BLaER1 (cell line): ENCODE measurements around the gene SGPL1.
A peak's percentile ranks its signal among the peaks of the same experiment; 100 is the strongest.

Source experiments
- H3K27ac ChIP-seq: shearing (Covaris generic); formaldehyde crosslinking; 2 replicates; pipeline ENCODE4 v1.8.1; 2022
- H3K27me3 ChIP-seq: shearing (Covaris generic); formaldehyde crosslinking; 2 replicates; pipeline ENCODE4 v1.8.1; 2022
- H3K36me3 ChIP-seq: shearing (Covaris generic); formaldehyde crosslinking; 2 replicates; pipeline ENCODE4 v1.8.1; 2022
- H3K4me1 ChIP-seq: shearing (Covaris generic); formaldehyde crosslinking; 2 replicates; pipeline ENCODE4 v1.8.1; 2022
- H3K4me2 ChIP-seq: shearing (Covaris generic); formaldehyde crosslinking; 2 replicates; pipeline ENCODE4 v1.8.1; 2022
- H3K4me3 ChIP-seq: shearing (Covaris generic); formaldehyde crosslinking; 2 replicates; pipeline ENCODE4 v1.8.1; 2022
- H3K9ac ChIP-seq: shearing (Covaris generic); formaldehyde crosslinking; 2 replicates; pipeline ENCODE4 v1.8.1; 2022
- H3K9me3 ChIP-seq: shearing (Covaris generic); formaldehyde crosslinking; 2 replicates; pipeline ENCODE4 v1.8.1; 2022
- H4K20me1 ChIP-seq: shearing (Covaris generic); formaldehyde crosslinking; 2 replicates; pipeline ENCODE4 v1.8.1; 2022
- Cebpa-rat ChIP-seq: shearing (Covaris generic); IDR thresholded peaks from 2 replicates; pipeline ENCODE4 v1.8.1; 2022

The SGPL1 gene

GRCh38 chr10:70828923-70829322 is 13.2 kb downstream of the SGPL1 start:
- Histone ChIP-seq H4K20me1 (peaks cover 56% of the 10 kb centered on the region), H3K36me3 (peaks cover 31% of the 10 kb centered on the region), H3K9ac (no peak overlapping the region), H3K4me2 (no peak overlapping the region), H3K4me3 (no peak overlapping the region), H3K4me1 (peaks cover 36% of the 10 kb centered on the region), H3K27me3 (no peaks in the 10 kb centered on the region), H3K27ac (no peak overlapping the region), H3K9me3 (no peaks in the 10 kb centered on the region)
- TF ChIP-seq Cebpa-rat: no peak

DNA sequence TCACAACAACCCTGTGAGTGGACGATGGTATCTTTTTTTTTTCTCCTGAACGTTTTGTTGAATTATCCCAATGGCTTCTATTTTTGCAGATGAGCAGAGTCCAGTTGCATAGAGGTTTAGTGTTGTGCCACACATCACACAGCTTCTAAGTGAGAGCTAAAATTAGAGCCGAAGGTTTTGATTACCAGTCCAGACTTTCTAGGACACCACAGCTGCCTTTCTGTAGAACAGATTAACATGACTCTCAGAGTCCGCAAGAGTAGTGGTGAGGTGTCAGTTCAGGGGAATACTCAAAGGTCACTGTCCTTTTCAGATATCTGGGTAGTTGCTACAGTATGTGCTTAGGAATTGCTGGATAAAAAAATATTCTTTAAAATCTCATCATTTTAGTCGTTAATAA is 13.8 kb downstream of the SGPL1 start:
- peaks cover 61% of the 10 kb centered on the region for H4K20me1 ChIP-seq

GRCh38 chr10:70830164-70830563 is 14.4 kb downstream of the SGPL1 start:
- no peak overlapping the region for H3K4me2 ChIP-seq
- TF ChIP-seq Cebpa-rat: no peak
- H4K20me1 ChIP-seq: peaks cover 63% of the 10 kb centered on the region
- H3K27ac ChIP-seq: no peak overlapping the region
- no peaks in the 10 kb centered on the region for H3K27me3 ChIP-seq
- no peaks in the 10 kb centered on the region for H3K9me3 ChIP-seq
- peaks cover 36% of the 10 kb centered on the region for H3K4me1 ChIP-seq
- H3K36me3 ChIP-seq: peaks cover 33% of the 10 kb centered on the region
- no peak overlapping the region for H3K4me3 ChIP-seq
- H3K9ac ChIP-seq: no peak overlapping the region

More for the DNA sequence above, 13.8 kb downstream of the SGPL1 start:
- Histone ChIP-seq H3K4me2 (no peak overlapping the region), H3K9ac (no peak overlapping the region), H3K36me3 (peaks cover 32% of the 10 kb centered on the region), H3K4me1 (peaks cover 36% of the 10 kb centered on the region), H3K4me3 (no peak overlapping the region), H3K27ac (no peak overlapping the region), H3K27me3 (no peaks in the 10 kb centered on the region), H3K9me3 (no peaks in the 10 kb centered on the region)
- no peak for TF ChIP-seq Cebpa-rat

DNA sequence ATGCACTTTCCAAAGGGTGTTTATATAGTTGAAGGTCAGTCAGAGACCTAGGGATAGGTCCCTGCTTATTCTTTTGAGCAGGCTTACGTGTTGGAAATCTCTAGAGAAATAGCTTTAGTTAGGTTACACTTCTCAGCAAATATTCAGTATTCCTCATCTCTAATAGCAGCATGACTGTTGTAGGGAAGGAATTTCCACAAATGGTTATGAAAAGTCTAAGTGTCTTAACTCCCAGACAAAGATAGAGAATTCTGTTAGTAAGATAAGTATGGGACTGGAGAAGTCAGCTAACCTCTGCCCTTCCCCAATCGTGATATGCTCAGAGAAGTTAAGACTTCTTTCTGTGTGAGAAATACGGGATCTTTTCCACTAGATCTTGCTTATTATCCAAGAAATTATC is 16.5 kb downstream of the SGPL1 start:
- TF ChIP-seq Cebpa-rat: no peak
- H3K4me2 ChIP-seq: no peak overlapping the region
- H4K20me1 ChIP-seq: peaks cover 54% of the 10 kb centered on the region

GRCh38 chr10:70832852-70833528 is 17.2 kb downstream of the SGPL1 start:
- no peak overlapping the region for H3K4me3 ChIP-seq
- peaks cover 44% of the 10 kb centered on the region for H3K36me3 ChIP-seq
- H3K9ac ChIP-seq: no peak overlapping the region
- H3K9me3 ChIP-seq: peaks cover 11% of the 10 kb centered on the region; the same call in 1 of the 2 replicates
- peaks cover 52% of the 10 kb centered on the region for H4K20me1 ChIP-seq
- TF ChIP-seq Cebpa-rat: no peak
- H3K27ac ChIP-seq: no peak overlapping the region
- H3K4me1 ChIP-seq: peaks cover 17% of the 10 kb centered on the region
- no peaks in the 10 kb centered on the region for H3K27me3 ChIP-seq
- H3K4me2 ChIP-seq: 0 out of 2 replicates have a peak overlapping the region, but pooled peaks have one; percentile 26

More for the DNA sequence above, 16.5 kb downstream of the SGPL1 start:
- Histone ChIP-seq H3K9ac (no peak overlapping the region), H3K4me1 (peaks cover 24% of the 10 kb centered on the region), H3K27ac (no peak overlapping the region), H3K9me3 (peaks cover 4% of the 10 kb centered on the region; the same call in 1 of the 2 replicates), H3K36me3 (peaks cover 38% of the 10 kb centered on the region), H3K27me3 (no peaks in the 10 kb centered on the region), H3K4me3 (no peak overlapping the region)

GRCh38 chr10:70833601-70834000 is 17.9 kb downstream of the SGPL1 start:
- peaks cover 44% of the 10 kb centered on the region for H3K36me3 ChIP-seq
- no peak overlapping the region for H3K4me2 ChIP-seq
- no peak for TF ChIP-seq Cebpa-rat
- peaks cover 12% of the 10 kb centered on the region for H3K4me1 ChIP-seq
- H3K27ac ChIP-seq: no peak overlapping the region
- H3K4me3 ChIP-seq: no peak overlapping the region
- peaks cover 11% of the 10 kb centered on the region; the same call in 1 of the 2 replicates for H3K9me3 ChIP-seq
- H3K9ac ChIP-seq: no peak overlapping the region
- no peaks in the 10 kb centered on the region for H3K27me3 ChIP-seq
- H4K20me1 ChIP-seq: peaks cover 46% of the 10 kb centered on the region

- no peak overlapping the region for H3K4me3 ChIP-seq
- peaks cover 40% of the 10 kb centered on the region for H3K36me3 ChIP-seq
- no peaks in the 10 kb centered on the region for H3K27me3 ChIP-seq
- peaks cover 11% of the 10 kb centered on the region; the same call in 1 of the 2 replicates for H3K9me3 ChIP-seq
- no peak for TF ChIP-seq Cebpa-rat
- H3K4me2 ChIP-seq: no peak overlapping the region
- H3K4me1 ChIP-seq: peaks cover 12% of the 10 kb centered on the region
- H4K20me1 ChIP-seq: peaks cover 42% of the 10 kb centered on the region
- H3K9ac ChIP-seq: no peak overlapping the region
- no peak overlapping the region for H3K27ac ChIP-seq
Measured at GRCh38 chr10:70834021-70834420, 18.3 kb downstream of the SGPL1 start.

- no peak overlapping the region for H3K9ac ChIP-seq
- H3K4me2 ChIP-seq: no peak overlapping the region
Measured at GRCh38 chr10:70834441-70835151, 18.8 kb downstream of the SGPL1 start.

GRCh38 chr10:70836319-70836718 is 20.6 kb downstream of the SGPL1 start:
- Histone ChIP-seq H3K4me3 (no peak overlapping the region), H3K4me2 (no peak overlapping the region), H3K27ac (no peak overlapping the region), H4K20me1 (peaks cover 42% of the 10 kb centered on the region), H3K9me3 (peaks cover 11% of the 10 kb centered on the region; the same call in 1 of the 2 replicates), H3K36me3 (peaks cover 42% of the 10 kb centered on the region), H3K4me1 (peaks cover 12% of the 10 kb centered on the region), H3K9ac (no peak overlapping the region), H3K27me3 (no peaks in the 10 kb centered on the region)
- no peak for TF ChIP-seq Cebpa-rat

More at GRCh38 chr10:70834441-70835151, 18.8 kb downstream of the SGPL1 start:
- Histone ChIP-seq H3K4me1 (peaks cover 12% of the 10 kb centered on the region), H3K27me3 (no peaks in the 10 kb centered on the region), H3K9me3 (peaks cover 11% of the 10 kb centered on the region; the same call in 1 of the 2 replicates), H3K4me3 (no peak overlapping the region), H4K20me1 (peaks cover 42% of the 10 kb centered on the region), H3K27ac (no peak overlapping the region), H3K36me3 (peaks cover 39% of the 10 kb centered on the region)
- no peak for TF ChIP-seq Cebpa-rat

GRCh38 chr10:70837660-70838059 is 21.9 kb downstream of the SGPL1 start:
- H3K9me3 ChIP-seq: peaks cover 11% of the 10 kb centered on the region; the same call in 1 of the 2 replicates
- peaks cover 35% of the 10 kb centered on the region for H4K20me1 ChIP-seq
- H3K27me3 ChIP-seq: no peaks in the 10 kb centered on the region
- H3K4me2 ChIP-seq: no peak overlapping the region
- no peak overlapping the region for H3K27ac ChIP-seq
- no peak overlapping the region for H3K9ac ChIP-seq
- H3K4me3 ChIP-seq: no peak overlapping the region
- peaks cover 10% of the 10 kb centered on the region for H3K4me1 ChIP-seq
- peaks cover 37% of the 10 kb centered on the region for H3K36me3 ChIP-seq
- no peak for TF ChIP-seq Cebpa-rat
